Kidney epithelial cell (primary cell): ENCODE data around the gene BRD3. TPM values are rescaled to one million over a fixed set of nuclear protein-coding genes. Genes with fewer than 3 reads are reported as not detected.
A peak's percentile ranks its signal among the peaks of the same experiment; 100 is the strongest.

Experiments
- DNase-seq: peaks from one replicate; pipeline ENCODE4 v3.0.0-alpha.2; 2010; ENCODE audit warnings: low read depth
- H3K27me3 ChIP-seq: 2 replicates; pipeline ENCODE4 v1.6.0; 2011; ENCODE audit warnings: low read length; ENCODE audit not compliant: control insufficient read depth, insufficient read depth
- H3K36me3 ChIP-seq: 2 replicates; pipeline ENCODE4 v1.5.1; 2011; ENCODE audit warnings: low read length; ENCODE audit not compliant: control insufficient read depth, insufficient read depth
- H3K4me3 ChIP-seq: 2 replicates; pipeline ENCODE4 v1.5.1; 2011; ENCODE audit warnings: low read depth, mild to moderate bottlenecking, control low read depth, low read length
- total RNA-seq: library from RNA; depleted of rRNA; stranded (reverse); fragments of >200 nt; gene quantifications from 2 replicates; pipeline ENCODE4 v1.2.3, GENCODE V29; 2015
- TF ChIP-seq, protein P1 (sequence below): IDR thresholded peaks from 2 replicates; pipeline ENCODE4 v1.5.1; 2011; ENCODE audit warnings: mild to moderate bottlenecking, moderate library complexity, low read length, control low read depth, inconsistent platforms; ENCODE audit not compliant: insufficient read depth, poor library complexity, severe bottlenecking

Gene BRD3
- total RNA-seq, 1 donor from 2014 or later: 23.3 TPM

DNA sequence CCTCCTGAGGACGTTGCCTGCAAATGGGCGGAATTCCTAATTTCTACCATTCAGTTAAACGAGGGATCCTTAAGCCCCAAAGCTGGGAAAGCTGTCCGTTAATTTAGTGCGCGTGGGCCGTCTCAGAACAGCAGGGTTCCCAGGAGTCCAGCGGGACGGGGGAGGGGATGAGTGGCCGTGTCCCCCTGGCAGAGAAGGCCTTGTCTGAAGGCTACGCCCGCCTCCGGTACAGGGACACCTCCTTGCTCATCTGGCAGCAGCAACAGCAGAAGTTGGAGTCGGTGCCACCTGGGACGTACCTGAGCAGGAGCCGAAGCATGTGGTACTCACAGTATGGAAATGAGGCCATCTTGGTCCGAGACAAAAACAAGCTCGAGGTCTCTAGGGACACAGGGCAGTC lies 41.2 kb downstream of the BRD3 start:
- H3K36me3 ChIP-seq: peaks cover under 1% of the 10 kb centered on the region
- no peaks in the 10 kb centered on the region for H3K27me3 ChIP-seq
- no peak overlapping the region for H3K4me3 ChIP-seq
- no peak for DNase-seq
- TF ChIP-seq, protein P1, sequence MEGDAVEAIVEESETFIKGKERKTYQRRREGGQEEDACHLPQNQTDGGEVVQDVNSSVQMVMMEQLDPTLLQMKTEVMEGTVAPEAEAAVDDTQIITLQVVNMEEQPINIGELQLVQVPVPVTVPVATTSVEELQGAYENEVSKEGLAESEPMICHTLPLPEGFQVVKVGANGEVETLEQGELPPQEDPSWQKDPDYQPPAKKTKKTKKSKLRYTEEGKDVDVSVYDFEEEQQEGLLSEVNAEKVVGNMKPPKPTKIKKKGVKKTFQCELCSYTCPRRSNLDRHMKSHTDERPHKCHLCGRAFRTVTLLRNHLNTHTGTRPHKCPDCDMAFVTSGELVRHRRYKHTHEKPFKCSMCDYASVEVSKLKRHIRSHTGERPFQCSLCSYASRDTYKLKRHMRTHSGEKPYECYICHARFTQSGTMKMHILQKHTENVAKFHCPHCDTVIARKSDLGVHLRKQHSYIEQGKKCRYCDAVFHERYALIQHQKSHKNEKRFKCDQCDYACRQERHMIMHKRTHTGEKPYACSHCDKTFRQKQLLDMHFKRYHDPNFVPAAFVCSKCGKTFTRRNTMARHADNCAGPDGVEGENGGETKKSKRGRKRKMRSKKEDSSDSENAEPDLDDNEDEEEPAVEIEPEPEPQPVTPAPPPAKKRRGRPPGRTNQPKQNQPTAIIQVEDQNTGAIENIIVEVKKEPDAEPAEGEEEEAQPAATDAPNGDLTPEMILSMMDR: no peak

DNA sequence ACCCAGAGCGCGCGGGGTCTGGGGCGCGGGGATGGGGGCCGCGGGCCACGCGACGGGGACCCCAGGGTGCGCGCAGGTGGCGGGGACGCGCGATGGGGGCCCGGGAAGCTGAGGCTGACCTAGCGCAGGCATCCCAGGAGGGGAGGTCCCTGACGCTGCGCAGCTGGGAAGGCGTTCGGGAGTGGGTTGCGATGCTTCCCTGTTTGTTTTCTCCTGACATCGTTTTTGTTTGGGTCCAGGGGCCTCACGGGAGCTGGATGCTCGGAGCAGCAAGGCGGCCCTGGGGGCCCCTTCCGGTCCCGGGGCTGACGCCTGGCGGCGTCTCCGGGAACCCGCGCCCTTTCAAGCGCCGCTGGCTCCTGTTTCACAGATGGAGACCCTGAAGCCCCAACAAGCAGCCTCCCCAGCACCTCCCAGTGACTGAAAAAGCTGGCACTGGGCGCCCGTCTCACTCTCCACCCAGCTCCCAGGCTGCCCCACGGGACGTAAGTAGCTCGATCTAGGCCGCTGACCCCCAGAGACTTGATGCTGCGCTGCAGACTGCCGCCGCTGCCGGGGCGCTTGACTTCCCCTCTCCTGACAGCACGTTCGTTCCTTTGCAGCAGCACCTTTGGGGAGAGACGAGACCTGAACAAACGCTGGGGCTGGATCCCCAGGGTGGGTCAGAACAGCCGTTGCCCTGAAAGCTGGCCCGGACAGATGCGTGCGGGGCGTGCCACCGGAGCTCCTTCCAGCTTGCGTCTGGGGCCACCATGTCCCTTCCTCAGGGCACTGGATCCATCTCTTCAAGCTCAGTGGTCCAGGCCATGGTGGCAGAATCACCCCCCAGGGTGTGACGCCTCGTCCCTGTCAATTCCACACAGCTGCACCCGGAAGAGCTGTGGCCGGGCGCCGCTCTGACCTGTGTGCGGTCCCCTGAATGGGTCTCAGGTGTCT lies 42.0 kb downstream of the BRD3 start:
- TF ChIP-seq, protein P1: peak; percentile 29
- DNase-seq: no peak

DNA sequence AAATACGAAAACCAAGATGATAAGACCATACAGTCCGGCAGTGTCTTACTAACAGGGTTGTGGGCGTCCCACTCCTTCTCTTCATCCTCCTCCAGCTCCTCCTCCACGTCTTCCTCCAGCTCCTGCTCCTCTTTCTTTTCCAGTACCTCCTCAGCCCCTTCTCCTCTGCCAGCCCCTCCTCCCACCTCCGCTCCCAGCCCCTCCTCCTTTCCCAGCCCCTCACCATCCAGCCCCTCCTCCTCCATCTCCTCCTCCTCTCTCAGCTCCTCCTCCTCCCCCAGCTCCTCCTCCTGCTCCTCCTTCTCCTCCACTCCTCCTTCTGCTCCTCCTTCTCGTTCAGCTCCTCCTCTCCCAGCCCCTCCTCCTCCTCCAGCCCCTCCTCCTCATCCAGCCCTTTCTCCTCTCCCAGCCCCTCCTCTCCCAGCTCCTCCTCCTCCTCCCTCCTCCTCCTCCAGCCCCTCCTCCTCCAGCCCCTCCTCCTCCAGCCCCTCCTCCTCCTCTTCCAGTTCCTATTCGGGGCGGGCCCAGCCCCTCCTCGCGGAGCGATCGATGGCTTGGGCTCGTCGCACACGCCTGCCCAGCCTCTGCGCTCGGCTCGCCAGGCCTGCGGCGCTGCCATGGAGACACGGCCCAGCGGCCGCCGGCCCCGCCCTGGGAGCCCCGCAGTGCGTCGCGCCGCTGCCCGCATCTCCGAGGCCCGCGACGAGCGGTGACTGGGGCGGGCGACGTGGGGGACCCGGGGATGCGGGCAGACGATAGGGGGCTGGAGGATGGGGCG lies 42.8 kb downstream of the BRD3 start, which contains the start of gene BRD3OS:
BRD3OS (plus strand) TSS at position 654 of the 778 bp plus-strand sequence. CDS start 1,267 bp downstream, outside the sequence.
- H3K4me3 ChIP-seq: peak within 1 kb of the TSS; percentile 88
- H3K27me3 ChIP-seq: no peaks in the 10 kb centered on the region
- peak; percentile 79 for DNase-seq
- no peaks in the 10 kb centered on the region for H3K36me3 ChIP-seq
- TF ChIP-seq, protein P1: no peak

More for the DNA sequence above, 42.0 kb downstream of the BRD3 start:
- H3K27me3 ChIP-seq: no peaks in the 10 kb centered on the region
- H3K4me3 ChIP-seq: peak overlapping the region; percentile 88
- H3K36me3 ChIP-seq: no peaks in the 10 kb centered on the region

DNA sequence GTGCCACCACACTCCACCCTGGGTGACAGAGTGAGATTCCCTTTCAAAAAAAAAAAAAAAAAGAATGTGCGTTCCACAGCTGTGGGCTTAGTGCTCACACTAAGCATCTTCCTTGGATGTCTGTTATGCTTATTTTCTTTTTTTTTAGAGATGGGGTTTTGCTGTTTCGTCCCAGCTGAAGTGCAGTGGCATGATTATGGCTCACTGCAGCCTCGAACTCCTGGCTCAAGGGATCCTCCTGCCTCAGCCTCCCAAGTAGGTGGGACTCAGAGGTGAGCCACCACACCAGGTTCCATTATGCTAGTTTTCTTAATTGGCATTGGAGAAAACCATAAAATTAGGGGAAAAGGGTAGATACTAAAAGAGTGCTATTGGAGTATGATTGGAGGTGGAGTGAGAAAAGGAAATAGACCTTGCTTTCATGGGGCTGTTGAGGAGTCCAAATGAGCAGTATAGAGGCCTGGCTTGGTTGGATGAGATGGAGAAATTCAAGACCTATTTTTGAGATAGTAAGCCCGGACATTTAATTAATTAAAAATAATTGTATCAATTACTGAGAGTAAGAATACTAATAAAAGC lies 43.5 kb downstream of the BRD3 start:
- H3K27me3 ChIP-seq: no peaks in the 10 kb centered on the region
- TF ChIP-seq, protein P1: no peak
- H3K4me3 ChIP-seq: peak overlapping the region; percentile 10
- no peaks in the 10 kb centered on the region for H3K36me3 ChIP-seq
- no peak for DNase-seq

DNA sequence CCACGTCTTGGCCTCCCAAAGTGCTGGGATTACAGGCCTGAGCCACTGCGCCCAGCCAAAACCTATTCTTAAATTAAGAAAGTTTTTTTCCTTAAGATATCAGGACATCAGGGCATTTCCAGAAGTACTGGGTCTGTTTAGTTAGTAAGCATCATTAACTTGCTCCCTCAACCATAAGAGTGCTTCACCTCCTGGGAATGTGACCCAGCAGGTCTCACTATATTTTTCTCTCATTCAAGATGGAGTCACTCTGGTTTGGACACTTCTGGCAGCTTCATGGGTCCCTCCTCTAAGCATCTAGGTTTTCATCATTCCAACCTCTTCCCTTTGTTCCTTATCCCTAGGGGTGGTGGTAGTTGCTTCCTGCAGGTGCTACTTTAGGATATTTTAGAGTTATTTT lies 52.9 kb downstream of the BRD3 start:
- H3K36me3 ChIP-seq: no peaks in the 10 kb centered on the region
- DNase-seq: no peak
- TF ChIP-seq, protein P1: no peak
- no peak overlapping the region for H3K4me3 ChIP-seq
- H3K27me3 ChIP-seq: no peaks in the 10 kb centered on the region
